Chondrocyte (in vitro differentiated cells): Measurements from ENCODE around the gene KCNQ4. TPM values are rescaled to one million over a fixed set of nuclear protein-coding genes. Genes with fewer than 3 reads are reported as not detected.

Source experiments
- DNase-seq: peaks from one replicate; pipeline ENCODE4 v3.0.0; 2021; ENCODE audit warnings: mixed read lengths, low spot score
- H3K27ac Mint-ChIP-seq: one replicate; pipeline ENCODE4 v1.8.0; 2021; ENCODE audit warnings: mild to moderate bottlenecking, moderate library complexity, mixed read lengths; ENCODE audit not compliant: unreplicated experiment
- H3K27me3 Mint-ChIP-seq: 2 replicates; pipeline ENCODE4 v1.8.0; 2021; ENCODE audit warnings: low read depth, mixed read lengths
- H3K36me3 Mint-ChIP-seq: 2 replicates; pipeline ENCODE4 v1.8.0; 2021; ENCODE audit warnings: low read depth, mixed read lengths
- H3K4me1 Mint-ChIP-seq: 2 replicates; pipeline ENCODE4 v1.8.0; 2021; ENCODE audit warnings: low read depth, mild to moderate bottlenecking, mixed read lengths
- H3K4me3 Mint-ChIP-seq: one replicate; pipeline ENCODE4 v1.8.0; 2021; ENCODE audit warnings: mild to moderate bottlenecking, moderate library complexity, mixed read lengths; ENCODE audit not compliant: unreplicated experiment
- H3K9me3 Mint-ChIP-seq: 2 replicates; pipeline ENCODE4 v1.8.0; 2021; ENCODE audit warnings: low read depth, mixed read lengths
- total RNA-seq: library from RNA; stranded (reverse); gene quantifications from 3 replicates; pipeline ENCODE4 v1.2.1, GENCODE V29; 2021
- TF ChIP-seq, protein P1 (sequence below): fragments of 200-600 bp; sonication (generic); IDR thresholded peaks from 2 replicates; pipeline ENCODE4 v1.5.0; 2021; ENCODE audit warnings: antibody characterized with exemption, mild to moderate bottlenecking, moderate library complexity

KCNQ4 gene
- total RNA-seq, 1 donor from 2014 or later: 3.4 TPM

DNA sequence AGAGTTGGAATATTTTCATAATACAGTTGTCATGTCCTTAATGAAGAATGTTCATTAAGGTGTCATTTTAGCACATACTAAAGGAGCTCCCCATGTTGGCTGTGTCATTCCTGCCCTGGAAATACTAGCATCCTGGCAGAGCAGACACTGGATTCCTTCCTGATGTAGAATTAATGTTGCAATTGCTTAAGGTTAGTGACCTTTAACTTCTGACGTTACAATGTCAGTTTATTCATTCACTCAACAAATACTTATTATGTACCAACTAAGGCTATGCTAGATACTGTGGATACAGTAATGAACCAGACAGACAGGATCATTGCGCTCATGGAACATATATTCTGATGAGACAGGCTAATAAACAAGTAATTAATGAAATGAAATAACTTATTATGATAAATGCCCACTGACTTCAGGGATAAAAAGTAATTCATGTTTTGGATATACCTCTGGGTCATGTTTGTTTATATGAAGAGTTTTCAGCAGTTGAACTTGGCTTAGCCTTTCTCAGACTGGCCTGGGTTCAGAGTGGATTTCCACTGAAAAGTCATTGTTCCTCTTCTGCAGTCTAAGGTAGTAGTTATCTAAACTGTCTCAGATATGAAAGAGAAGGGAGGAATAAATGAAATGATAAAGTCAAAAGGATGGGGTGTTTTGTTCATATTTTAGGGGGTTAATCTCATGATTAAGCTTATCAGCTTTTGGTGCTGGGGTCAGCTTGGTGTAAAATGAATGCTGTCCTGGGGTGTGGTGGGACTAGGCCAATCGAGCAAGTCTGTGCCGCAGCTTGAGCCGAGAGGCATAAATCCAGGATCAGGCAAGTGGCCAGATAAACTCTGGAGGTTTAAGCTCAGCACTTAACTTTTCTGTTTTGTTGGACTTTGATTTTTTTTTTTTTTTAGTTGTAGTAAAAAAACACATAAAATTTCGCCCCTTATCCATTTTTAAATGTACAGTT is 43.3 kb upstream of the KCNQ4 start:
- H3K4me1 Mint-ChIP-seq: peaks cover 17% of the 10 kb centered on the region
- H3K27me3 Mint-ChIP-seq: no peaks in the 10 kb centered on the region
- DNase-seq: no peak
- H3K36me3 Mint-ChIP-seq: peaks cover 18% of the 10 kb centered on the region
- peaks cover 4% of the 10 kb centered on the region for H3K9me3 Mint-ChIP-seq
- H3K27ac Mint-ChIP-seq: no peak overlapping the region
- TF ChIP-seq, protein P1, sequence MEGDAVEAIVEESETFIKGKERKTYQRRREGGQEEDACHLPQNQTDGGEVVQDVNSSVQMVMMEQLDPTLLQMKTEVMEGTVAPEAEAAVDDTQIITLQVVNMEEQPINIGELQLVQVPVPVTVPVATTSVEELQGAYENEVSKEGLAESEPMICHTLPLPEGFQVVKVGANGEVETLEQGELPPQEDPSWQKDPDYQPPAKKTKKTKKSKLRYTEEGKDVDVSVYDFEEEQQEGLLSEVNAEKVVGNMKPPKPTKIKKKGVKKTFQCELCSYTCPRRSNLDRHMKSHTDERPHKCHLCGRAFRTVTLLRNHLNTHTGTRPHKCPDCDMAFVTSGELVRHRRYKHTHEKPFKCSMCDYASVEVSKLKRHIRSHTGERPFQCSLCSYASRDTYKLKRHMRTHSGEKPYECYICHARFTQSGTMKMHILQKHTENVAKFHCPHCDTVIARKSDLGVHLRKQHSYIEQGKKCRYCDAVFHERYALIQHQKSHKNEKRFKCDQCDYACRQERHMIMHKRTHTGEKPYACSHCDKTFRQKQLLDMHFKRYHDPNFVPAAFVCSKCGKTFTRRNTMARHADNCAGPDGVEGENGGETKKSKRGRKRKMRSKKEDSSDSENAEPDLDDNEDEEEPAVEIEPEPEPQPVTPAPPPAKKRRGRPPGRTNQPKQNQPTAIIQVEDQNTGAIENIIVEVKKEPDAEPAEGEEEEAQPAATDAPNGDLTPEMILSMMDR: no peak
- H3K4me3 Mint-ChIP-seq: no peak overlapping the region

DNA sequence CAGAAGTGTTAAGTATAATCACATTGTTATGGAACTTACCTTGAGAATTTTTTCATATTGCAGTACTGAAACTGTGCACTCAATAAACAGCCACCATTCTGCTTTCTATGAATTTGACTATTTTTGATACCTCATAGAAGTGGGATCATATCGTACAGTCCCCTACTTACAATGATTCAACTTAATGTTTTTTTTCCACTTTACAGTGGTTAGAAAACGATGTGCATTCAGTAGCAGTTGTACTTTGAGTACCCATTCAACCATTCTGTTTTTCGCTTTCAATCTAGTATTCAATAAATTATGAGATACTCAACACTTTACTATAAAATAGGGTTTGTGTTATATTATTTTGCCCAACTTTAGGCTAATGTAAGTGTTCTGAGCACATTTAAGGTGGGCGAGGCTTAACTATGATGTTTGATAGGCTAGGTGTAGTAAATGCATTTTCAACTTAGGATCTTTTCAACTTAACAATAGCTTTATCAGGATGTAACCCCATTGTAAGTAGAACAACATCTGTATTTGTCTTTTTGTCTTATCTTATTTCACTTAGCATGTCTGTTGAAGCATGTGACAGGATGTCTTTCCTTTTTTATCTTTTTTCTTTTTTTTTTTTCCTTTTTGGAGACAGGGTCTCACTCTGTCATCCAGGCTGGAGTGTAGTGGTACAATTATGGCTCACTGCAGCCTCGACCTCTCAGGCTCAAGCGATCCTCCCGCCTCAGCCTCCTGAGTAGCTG is 42.4 kb upstream of the KCNQ4 start:
- Mint-ChIP-seq H3K27ac (no peak overlapping the region), H3K27me3 (no peaks in the 10 kb centered on the region), H3K4me3 (no peak overlapping the region), H3K4me1 (peaks cover 21% of the 10 kb centered on the region), H3K9me3 (no peaks in the 10 kb centered on the region), H3K36me3 (peaks cover 18% of the 10 kb centered on the region)
- TF ChIP-seq, protein P1: no peak
- DNase-seq: no peak

DNA sequence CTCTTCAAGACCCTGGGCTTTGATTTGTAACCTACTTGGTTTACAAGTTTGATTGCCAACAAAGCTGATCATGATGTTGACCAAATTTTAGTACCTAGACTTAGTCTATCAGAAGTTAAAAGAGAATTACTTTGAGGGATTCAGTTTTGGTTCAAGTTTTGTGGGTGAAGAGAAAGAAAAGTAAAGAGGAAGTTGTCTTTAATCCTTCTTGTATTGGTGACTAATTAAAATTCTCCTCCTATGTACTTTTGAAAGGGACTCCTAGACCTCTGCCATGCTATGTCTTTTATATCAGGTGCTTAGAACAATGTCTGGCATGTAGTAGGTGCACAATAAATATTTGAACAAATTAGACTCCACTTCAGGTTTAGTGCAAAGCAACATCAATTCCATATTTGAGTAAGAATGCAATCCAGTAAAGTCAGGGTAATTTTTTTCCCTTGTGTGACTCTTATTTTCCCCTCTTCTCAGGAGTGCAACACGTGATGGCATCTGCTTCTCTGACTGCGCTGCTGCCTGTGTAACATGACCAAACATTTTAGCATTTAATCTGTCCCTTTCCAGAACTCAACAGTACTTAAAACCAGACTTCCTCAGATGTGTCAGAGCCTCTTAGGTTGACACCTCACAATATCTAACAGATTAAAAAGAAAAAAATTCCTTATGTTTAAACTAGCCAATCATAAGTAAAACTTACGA is 41.1 kb upstream of the KCNQ4 start:
- no peaks in the 10 kb centered on the region for H3K27me3 Mint-ChIP-seq
- peaks cover 27% of the 10 kb centered on the region for H3K4me1 Mint-ChIP-seq
- no peak overlapping the region for H3K27ac Mint-ChIP-seq
- H3K9me3 Mint-ChIP-seq: no peaks in the 10 kb centered on the region
- no peak for DNase-seq
- peaks cover 18% of the 10 kb centered on the region for H3K36me3 Mint-ChIP-seq
- H3K4me3 Mint-ChIP-seq: no peak overlapping the region
- TF ChIP-seq, protein P1: no peak

DNA sequence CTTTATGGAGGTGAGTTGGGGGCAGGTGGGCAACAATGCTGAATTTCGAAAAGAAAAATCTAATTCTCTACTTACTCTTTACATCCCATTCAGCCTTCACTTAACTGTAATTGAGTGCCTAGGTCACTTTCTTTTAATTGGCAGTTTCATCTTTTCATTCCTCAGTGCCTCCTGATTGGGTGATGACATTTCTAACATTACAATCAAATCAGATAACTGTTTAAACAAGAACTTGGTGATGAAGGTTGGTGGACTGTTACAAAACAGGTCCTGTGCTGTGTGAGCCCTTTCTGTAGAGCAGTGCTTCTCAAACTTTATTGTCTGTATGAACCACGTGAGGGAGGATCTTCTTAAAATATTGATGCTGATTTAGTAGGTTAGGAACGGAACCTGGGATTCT is 40.1 kb upstream of the KCNQ4 start:
- no peaks in the 10 kb centered on the region for H3K27me3 Mint-ChIP-seq
- H3K4me3 Mint-ChIP-seq: no peak overlapping the region
- peaks cover 27% of the 10 kb centered on the region for H3K4me1 Mint-ChIP-seq
- no peak for DNase-seq
- TF ChIP-seq, protein P1: no peak
- no peak overlapping the region for H3K27ac Mint-ChIP-seq
- peaks cover 19% of the 10 kb centered on the region for H3K36me3 Mint-ChIP-seq
- H3K9me3 Mint-ChIP-seq: no peaks in the 10 kb centered on the region

DNA sequence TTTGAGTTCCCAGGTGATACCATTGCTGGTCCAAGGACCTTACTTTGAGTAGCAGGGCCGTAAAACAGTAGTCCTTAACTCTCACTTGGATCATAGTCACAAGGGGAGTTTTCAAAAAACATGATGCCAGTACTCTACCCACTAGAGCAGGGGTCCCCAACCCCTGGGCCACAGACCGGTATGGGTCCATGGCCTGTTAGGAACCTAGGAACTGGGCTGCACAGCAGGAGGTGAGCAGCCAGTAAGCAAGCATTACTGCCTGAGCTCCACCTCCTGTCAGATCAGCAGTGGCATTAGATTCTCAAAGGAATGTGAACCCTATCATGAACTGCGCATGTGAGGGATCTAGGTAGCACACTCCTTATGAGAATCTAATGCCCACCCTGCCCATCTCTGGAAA is 39.7 kb upstream of the KCNQ4 start:
- Mint-ChIP-seq H3K27me3 (no peaks in the 10 kb centered on the region), H3K4me3 (no peak overlapping the region), H3K27ac (no peak overlapping the region), H3K4me1 (peaks cover 27% of the 10 kb centered on the region), H3K9me3 (no peaks in the 10 kb centered on the region), H3K36me3 (peaks cover 21% of the 10 kb centered on the region)
- DNase-seq: no peak
- TF ChIP-seq, protein P1: no peak
